ENCODE data around the gene PTPN21.

Gene PTPN21

DNA sequence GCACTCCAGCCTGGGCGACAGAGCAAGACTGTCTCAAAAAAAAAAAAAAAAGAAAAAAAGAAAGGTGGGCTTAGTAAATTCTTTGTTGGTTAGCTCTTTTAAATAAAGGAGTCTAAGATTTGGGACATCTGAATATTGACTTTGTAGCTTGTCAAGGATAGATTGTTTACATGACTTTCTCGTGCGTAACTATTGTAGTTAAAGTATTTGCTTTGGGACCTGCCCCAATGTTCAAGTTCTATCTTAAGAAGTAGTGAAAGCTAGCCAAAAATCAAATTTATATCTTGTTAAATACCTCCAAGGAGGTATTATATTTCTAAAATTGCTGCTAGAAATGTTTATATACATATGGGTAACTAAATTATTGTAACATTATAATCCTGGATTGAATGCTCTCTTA, 32.4 kb downstream of the PTPN21 start:
- TF ChIP-seq ZNF70 (CRISPR knock-in tag; IDR thresholded peaks at IDR 0.05), result no peak
- no peak for TF ChIP-seq ARNTL (CRISPR knock-in tag; IDR thresholded peaks at IDR 0.05; ENCODE audit: borderline replicate concordance, low read depth)
- TF ChIP-seq, protein P1, sequence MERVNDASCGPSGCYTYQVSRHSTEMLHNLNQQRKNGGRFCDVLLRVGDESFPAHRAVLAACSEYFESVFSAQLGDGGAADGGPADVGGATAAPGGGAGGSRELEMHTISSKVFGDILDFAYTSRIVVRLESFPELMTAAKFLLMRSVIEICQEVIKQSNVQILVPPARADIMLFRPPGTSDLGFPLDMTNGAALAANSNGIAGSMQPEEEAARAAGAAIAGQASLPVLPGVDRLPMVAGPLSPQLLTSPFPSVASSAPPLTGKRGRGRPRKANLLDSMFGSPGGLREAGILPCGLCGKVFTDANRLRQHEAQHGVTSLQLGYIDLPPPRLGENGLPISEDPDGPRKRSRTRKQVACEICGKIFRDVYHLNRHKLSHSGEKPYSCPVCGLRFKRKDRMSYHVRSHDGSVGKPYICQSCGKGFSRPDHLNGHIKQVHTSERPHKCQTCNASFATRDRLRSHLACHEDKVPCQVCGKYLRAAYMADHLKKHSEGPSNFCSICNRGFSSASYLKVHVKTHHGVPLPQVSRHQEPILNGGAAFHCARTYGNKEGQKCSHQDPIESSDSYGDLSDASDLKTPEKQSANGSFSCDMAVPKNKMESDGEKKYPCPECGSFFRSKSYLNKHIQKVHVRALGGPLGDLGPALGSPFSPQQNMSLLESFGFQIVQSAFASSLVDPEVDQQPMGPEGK (CRISPR knock-in tag; IDR thresholded peaks at IDR 0.05; ENCODE audit: borderline replicate concordance), result no peak
- ATAC-seq, result no peak

DNA sequence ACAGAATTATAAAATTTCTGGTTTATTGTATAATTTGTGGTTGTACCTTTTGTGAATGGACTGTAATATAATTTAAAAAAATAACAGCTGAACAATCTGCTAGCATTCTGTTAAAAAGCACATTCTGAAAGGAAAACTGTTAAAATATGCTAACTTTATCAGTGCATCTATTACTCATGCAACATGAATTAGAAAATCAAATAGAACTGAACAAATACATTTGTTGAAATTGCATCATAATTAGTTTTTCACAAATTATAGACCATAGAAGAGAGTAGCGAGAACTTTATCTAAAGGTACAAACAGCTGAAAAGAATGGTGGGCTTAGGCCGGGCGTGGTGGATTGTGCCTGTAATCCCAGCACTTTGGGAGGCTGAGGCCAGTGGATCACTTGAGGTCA, 33.0 kb downstream of the PTPN21 start:
- TF ChIP-seq, protein P2, sequence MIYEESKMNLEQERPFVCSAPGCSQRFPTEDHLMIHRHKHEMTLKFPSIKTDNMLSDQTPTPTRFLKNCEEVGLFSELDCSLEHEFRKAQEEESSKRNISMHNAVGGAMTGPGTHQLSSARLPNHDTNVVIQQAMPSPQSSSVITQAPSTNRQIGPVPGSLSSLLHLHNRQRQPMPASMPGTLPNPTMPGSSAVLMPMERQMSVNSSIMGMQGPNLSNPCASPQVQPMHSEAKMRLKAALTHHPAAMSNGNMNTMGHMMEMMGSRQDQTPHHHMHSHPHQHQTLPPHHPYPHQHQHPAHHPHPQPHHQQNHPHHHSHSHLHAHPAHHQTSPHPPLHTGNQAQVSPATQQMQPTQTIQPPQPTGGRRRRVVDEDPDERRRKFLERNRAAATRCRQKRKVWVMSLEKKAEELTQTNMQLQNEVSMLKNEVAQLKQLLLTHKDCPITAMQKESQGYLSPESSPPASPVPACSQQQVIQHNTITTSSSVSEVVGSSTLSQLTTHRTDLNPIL (CRISPR knock-in tag; IDR thresholded peaks at IDR 0.05; ENCODE audit: low read depth), result peak; percentile 20; the same call in 1 of the 2 replicates
- TF ChIP-seq ZNF565 (CRISPR knock-in tag; conservative IDR thresholded peaks at IDR 0.05; ENCODE audit: low read depth) (no peak), ISL1 (CRISPR knock-in tag; IDR thresholded peaks at IDR 0.05) (peak; percentile 79)
- TF ChIP-seq, protein P1 (CRISPR knock-in tag; IDR thresholded peaks at IDR 0.05; ENCODE audit: borderline replicate concordance), result peak; percentile 16; the same call in 1 of the 2 replicates
- no peak for ATAC-seq

DNA sequence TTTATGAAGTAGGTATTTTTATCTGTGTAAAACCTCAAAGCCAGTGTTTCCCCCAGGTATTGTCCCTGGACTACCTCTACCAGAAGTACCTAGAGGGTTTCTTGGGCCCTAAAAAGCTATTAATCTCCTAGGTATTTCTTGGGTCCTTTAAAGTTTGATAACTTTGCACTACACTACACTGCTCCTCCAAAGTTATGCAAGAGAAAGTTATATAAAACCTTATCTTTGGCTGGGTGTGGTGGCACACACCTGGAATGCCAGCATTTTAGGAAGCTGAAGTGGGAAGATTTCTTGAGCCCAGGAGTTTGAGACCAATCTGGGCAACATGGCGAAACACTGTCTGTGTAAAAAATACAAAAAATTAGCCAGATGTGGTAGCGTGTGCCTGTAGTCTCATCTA, 34.9 kb downstream of the PTPN21 start:
- no peak for ATAC-seq
- TF ChIP-seq ZFP3 (CRISPR knock-in tag; IDR thresholded peaks at IDR 0.05), result no peak
- no peak for TF ChIP-seq OSR1 (CRISPR knock-in tag; IDR thresholded peaks at IDR 0.05)
- TF ChIP-seq TCF4 (CRISPR knock-in tag; IDR thresholded peaks at IDR 0.05; ENCODE audit: borderline replicate concordance), result no peak
- TF ChIP-seq ZC3H10 (CRISPR knock-in tag; IDR thresholded peaks at IDR 0.05), result no peak
- TF ChIP-seq BACH2 (CRISPR knock-in tag; IDR thresholded peaks at IDR 0.05; ENCODE audit: borderline replicate concordance), result no peak
- no peak for TF ChIP-seq ISL1 (CRISPR knock-in tag; IDR thresholded peaks at IDR 0.05)
- no peak for TF ChIP-seq RARB (CRISPR knock-in tag; IDR thresholded peaks at IDR 0.05)
- TF ChIP-seq, protein P1 (CRISPR knock-in tag; IDR thresholded peaks at IDR 0.05; ENCODE audit: borderline replicate concordance), result no peak
- TF ChIP-seq ZNF8 (CRISPR knock-in tag; IDR thresholded peaks at IDR 0.05), result no peak
- TF ChIP-seq, protein P3, sequence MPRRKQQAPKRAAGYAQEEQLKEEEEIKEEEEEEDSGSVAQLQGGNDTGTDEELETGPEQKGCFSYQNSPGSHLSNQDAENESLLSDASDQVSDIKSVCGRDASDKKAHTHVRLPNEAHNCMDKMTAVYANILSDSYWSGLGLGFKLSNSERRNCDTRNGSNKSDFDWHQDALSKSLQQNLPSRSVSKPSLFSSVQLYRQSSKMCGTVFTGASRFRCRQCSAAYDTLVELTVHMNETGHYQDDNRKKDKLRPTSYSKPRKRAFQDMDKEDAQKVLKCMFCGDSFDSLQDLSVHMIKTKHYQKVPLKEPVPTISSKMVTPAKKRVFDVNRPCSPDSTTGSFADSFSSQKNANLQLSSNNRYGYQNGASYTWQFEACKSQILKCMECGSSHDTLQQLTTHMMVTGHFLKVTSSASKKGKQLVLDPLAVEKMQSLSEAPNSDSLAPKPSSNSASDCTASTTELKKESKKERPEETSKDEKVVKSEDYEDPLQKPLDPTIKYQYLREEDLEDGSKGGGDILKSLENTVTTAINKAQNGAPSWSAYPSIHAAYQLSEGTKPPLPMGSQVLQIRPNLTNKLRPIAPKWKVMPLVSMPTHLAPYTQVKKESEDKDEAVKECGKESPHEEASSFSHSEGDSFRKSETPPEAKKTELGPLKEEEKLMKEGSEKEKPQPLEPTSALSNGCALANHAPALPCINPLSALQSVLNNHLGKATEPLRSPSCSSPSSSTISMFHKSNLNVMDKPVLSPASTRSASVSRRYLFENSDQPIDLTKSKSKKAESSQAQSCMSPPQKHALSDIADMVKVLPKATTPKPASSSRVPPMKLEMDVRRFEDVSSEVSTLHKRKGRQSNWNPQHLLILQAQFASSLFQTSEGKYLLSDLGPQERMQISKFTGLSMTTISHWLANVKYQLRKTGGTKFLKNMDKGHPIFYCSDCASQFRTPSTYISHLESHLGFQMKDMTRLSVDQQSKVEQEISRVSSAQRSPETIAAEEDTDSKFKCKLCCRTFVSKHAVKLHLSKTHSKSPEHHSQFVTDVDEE (CRISPR knock-in tag; IDR thresholded peaks at IDR 0.05), result no peak
- TF ChIP-seq ZFP30 (CRISPR knock-in tag; IDR thresholded peaks at IDR 0.05), result no peak
- TF ChIP-seq, protein P4, sequence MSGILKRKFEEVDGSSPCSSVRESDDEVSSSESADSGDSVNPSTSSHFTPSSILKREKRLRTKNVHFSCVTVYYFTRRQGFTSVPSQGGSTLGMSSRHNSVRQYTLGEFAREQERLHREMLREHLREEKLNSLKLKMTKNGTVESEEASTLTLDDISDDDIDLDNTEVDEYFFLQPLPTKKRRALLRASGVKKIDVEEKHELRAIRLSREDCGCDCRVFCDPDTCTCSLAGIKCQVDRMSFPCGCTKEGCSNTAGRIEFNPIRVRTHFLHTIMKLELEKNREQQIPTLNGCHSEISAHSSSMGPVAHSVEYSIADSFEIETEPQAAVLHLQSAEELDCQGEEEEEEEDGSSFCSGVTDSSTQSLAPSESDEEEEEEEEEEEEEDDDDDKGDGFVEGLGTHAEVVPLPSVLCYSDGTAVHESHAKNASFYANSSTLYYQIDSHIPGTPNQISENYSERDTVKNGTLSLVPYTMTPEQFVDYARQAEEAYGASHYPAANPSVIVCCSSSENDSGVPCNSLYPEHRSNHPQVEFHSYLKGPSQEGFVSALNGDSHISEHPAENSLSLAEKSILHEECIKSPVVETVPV (CRISPR knock-in tag; IDR thresholded peaks at IDR 0.05), result no peak
- TF ChIP-seq, protein P2 (CRISPR knock-in tag; IDR thresholded peaks at IDR 0.05; ENCODE audit: low read depth), result no peak
- no peak for TF ChIP-seq ARNTL (CRISPR knock-in tag; IDR thresholded peaks at IDR 0.05; ENCODE audit: borderline replicate concordance, low read depth)
- TF ChIP-seq TOX (CRISPR knock-in tag; IDR thresholded peaks at IDR 0.05; ENCODE audit: borderline replicate concordance), result no peak
- TF ChIP-seq GLIS3 (CRISPR knock-in tag; IDR thresholded peaks at IDR 0.05), result no peak
- TF ChIP-seq ZNF70 (CRISPR knock-in tag; IDR thresholded peaks at IDR 0.05), result no peak
- no peak for TF ChIP-seq ZNF565 (CRISPR knock-in tag; conservative IDR thresholded peaks at IDR 0.05; ENCODE audit: low read depth)

Data from SK-N-SH treated with all-trans-retinoic acid at 6 μM for 48 hours (cell line).